ENCODE measurements around the gene SERPINB11. TPM values are rescaled to one million over a fixed set of nuclear protein-coding genes. Genes with fewer than 3 reads are reported as not detected.
"Not testable (repeated sequence)": the region's sequence is repeated elsewhere in the genome, so short reads cannot be mapped to it uniquely, and the experiment has no call there.

SERPINB11 gene
- total RNA-seq, 1 donor from 2014 or later = not detected

DNA sequence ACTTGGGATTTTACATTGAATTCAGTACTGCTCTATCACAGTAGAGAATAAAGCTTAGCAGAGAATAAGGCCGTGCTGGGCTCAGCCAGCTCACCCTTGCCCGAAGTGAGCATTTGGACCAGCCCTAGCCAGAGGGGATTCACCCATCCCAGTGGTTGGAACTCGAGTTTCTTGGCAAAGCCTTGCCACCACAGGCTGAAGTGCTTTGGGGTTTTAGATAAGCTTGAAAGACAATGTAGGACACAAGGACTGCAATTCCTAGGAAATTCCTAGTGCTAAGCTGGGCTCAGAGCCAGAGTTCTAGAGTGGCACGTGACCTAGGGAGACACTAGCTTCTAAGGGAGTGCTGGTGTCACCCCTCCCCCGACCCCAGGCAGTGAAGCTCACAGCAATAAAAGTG, 28.0 kb downstream of the SERPINB11 start:
- no peak for DNase-seq (ENCODE audit: low spot score)

DNA sequence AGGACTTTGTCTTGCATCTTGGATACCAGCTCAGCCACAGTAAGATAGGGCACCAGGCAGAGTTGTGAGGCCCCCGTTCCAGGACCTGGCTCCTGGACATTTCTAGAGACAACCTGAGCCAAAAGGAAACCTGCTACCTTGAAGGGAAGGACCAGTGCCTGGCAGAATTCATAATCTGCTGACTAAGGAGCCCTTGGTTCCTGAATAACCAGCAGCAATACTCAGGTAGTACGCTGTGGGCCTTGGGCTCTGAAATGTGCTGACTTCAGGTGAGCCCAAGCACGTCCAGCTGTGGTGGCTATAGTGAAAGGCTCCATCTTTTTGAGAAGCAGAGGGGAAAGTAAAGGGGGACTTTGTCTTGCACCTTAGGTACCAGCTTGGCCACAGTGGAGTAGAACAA, 28.5 kb downstream of the SERPINB11 start:
- no peak for DNase-seq (ENCODE audit: low spot score)

DNA sequence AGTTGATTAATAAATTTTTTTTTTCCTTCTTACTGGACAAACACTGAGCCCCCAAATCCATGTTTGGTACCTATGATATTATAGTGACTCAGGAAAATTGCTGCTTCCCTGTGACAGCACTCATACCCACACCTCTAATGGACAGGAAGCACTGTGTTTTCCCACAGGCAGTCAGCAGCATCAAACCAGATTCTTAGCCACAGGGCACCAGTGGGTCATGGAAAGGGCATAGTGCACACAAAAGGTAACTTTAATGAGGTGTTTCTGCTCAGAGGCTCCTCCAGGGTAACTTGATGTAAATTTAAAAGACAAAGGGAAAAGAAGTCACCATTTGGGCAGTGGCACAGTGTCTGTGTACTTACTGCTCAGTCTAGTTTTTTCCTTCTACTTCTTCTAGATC, 34.1 kb downstream of the SERPINB11 start:
- no peak for DNase-seq (ENCODE audit: low spot score)

DNA sequence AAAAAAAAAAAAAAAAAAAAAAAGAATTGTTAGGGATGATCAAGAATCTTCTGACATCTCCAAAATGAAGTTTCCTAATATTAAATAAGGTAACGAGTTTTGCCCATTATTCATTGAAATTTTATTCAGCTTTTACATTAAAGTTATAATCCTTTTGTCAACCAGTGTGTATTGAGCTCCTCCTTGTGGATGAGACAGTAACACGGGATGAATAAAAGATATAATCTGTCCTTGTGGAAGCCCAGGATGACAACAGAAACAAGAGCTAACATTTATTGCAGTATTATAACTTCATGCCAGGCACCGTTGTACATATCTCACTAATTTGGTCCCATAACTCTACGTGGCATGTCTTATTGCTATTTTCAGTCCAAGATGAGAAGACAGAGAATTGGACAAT, 39.0 kb downstream of the SERPINB11 start:
- no peak for DNase-seq (ENCODE audit: low spot score)

DNA sequence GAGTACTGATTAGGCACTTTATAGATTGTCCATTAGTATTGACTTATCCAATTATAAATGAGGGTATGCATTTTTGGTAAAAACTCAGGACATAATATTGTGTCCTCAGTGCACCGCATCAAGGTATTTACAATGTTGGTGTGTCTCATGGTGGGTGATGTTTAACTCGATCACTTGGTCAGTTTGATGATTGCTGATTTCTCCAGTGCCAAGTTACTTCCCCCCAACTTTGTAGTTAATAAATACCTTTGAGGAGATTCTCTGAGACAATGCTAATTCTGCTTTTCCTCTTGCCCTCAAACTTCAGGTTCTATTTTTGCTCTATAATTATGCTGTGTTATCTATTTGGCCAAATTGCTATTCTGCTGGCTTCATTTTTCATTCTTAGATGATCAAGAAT, 44.2 kb downstream of the SERPINB11 start:
- no peak for DNase-seq (ENCODE audit: low spot score)

DNA sequence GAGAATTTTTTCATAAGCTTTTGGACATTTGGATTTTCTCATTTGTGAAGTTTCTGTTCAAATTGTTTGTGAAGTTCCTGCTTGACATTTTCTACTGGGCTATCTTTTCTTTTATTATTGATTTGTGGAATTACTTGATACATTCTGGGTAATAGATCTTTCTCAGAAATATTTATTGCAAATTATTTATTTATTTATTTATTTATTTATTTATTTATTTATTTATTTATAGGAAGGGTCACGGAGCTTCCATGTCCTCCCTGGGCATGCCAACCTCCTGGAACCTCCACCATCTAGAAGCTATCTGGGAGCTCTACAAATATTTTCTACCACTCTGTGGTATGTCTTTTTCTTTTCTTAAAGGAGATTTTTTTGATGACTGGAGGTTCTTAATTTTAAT, 46.7 kb downstream of the SERPINB11 start:
- no peak for DNase-seq (ENCODE audit: low spot score)

DNA sequence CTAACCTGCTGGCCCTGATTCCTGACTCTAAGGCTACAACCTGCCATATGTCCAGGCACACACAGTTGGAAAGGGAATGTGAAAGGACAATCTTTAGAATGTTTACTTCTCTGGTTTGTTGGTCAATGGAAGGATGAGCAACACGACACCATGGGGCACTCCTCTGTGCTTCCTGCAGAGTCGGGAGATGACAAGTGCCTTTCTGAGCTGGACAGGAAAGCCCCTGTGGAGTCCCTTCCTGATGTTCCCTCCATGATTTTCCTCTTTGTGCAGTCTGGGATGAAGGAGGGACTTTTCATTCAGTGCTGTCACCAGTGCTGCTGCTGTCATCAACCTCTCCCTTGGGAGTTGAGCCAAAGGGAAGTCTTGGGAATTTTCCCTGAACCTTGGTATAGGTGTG, 49.9 kb downstream of the SERPINB11 start:
- no peak for DNase-seq (ENCODE audit: low spot score)

DNA sequence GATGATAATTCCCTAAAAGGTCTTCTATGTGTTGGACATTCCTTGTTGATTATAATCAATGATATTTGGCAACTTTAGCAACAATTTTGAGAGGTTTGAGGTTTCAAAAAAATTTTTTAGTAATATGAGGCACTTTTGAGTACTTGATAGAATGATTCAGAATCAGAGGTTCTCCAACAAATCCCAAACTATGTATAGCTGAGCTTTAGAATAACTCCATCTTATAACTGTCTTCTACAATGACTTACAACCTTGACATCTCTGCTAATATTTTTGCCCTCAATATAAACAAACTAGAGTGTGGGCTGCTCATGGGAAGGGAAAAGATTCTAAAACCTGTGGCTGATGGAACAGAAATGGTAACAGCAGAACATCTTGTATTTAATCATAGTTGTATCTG, 50.9 kb downstream of the SERPINB11 start:
- no peak for DNase-seq (ENCODE audit: low spot score)

DNA sequence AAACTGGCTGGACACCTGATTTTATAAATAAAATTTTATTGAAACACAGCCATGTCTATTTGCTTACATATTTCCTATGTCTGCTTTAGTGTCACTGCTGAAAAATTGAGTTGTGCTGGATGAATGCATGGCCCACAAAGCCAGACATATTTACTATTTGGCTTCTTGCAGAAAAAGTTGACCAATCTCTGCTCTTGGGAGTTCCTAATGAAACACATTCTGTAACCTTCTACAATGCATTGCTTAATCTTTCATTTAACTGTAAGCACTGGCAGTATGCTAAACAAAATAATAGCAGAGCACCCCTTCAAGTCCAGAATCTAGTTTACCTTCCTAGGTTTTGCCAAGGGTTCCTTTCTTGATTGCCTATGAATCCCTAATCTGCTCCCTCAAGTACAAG, 54.8 kb downstream of the SERPINB11 start:
- no peak for DNase-seq (ENCODE audit: low spot score)

DNA sequence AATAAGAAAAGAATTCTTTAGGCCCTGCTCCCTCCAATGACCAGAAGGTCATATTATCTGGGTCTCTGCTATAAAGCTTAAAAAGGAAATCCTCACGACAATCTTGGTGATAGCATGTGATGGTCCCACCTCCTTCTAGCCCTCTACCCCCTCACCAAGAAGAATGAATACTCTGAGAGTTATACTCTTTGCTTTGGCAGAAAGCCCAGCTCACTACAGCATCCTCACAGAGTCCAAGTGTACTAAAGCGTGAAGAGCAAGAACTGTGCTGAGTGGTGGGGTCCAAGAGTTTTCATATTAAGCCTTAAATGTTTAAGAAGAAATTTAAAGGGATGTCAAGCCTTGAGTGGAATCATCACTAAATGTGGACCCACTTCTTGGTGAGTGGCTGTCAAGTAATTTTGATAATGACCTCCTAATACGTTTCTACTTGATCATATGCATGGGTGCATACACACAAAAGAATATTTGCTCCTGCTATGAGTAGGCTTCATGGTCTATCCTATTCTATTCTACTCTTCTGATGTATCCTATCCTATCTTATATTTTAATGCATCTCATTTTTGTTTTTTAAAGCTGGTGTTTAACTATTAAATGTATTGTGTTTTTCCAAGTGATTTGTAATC, 56.0 kb downstream of the SERPINB11 start:
- DNase-seq (ENCODE audit: low spot score) = no peak

DNA sequence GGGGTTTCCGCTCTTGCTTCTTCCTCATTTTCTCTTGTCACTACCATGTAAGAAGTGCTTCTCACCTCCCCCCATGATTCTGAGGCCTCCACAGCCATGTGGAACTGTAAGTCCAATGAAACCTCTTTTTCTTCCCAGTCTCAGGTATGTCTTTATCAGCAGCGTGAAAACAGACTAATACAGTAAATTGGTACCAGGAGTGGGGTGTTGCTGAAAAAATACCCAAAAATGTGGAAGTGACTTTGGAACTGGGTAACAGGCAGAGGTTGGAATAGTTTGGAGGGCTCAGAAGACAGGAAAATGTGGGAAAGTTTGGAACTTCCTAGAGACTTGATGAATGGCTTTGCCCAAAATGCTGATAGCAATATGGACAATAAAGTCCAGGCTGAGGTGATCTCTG, 57.0 kb downstream of the SERPINB11 start:
- not testable (repeated sequence) for DNase-seq (ENCODE audit: low spot score)

DNA sequence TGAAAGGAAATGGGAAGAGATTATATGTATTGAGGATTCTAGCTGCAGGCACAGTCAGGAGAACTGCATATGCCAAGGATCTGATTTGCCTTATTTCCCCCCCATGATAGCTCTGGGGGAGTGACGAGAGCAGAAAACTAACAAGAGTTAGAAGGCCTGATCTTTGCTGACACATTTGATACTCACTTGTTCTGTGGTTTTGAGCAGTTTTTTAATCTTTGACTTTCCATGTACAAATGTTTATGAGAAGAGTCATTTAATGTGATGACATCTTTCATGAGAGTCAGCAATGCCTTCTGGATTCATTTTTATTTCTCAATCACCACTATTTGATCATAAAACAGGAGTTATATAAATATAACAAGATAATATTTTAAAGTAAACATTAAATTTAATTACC, 59.8 kb downstream of the SERPINB11 start:
- no peak for DNase-seq (ENCODE audit: low spot score)

DNA sequence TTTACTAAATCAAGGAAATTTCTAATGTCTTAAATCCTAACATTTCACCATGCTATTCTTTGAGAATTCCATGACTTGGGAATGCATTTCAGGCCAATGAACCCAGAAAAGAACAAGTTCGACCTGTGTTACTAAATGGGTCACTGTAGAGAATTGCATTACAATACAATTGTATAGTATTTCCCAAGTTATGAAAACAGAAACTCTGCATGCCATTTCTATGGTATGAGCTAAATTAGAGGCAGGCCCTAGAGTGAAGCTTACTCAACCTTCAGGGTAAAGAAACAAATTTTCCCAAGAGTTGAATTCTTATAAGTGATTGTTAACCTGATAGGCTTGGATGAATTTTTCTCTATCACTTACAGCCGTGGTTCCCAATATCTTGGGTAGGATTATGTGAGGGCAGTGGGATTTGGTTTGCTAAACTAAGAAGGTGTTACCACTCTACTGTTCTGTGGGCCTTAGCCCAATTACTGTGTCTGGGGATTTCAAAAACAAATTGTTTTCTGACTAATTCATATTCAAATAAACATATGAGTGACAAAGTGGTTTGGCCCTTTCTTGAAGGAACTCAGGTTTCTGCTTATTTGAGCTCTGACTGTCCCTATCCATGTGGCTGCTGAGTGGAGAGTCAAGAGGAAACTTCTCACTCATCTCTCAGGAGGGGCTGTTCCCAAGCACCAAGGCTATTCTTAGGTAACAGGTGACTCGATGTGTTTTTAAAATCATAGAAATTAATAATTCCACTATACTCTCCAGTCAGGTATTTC, 61.3 kb downstream of the SERPINB11 start:
- DNase-seq (ENCODE audit: low spot score) = no peak

DNA sequence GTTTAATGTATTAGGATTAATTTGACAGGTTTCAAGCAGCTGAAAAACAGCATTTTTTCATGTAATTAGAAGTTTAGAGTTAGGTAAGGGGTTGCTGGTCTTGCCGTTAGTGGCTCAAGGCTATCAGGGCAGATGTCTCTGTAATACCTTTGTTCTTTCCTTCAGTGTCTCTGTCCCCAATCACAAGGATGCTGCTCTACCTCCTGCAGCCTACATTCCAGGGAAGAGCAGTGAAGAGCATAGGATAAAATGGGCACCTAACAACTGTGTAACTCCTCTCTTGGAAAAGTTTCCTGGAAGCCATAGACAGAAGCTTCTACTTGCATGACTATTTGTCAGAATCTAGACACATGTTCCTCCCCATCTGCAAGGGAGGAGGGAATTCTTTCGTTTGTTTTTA, 63.1 kb downstream of the SERPINB11 start:
- no peak for DNase-seq (ENCODE audit: low spot score)

Other genes with a start within 250 kb of the SERPINB11 start
- gene SERPINB5, start 226.0 kb upstream of the SERPINB11 start, total RNA-seq = 0.14 TPM
- gene SERPINB12, start 160.6 kb upstream of the SERPINB11 start, total RNA-seq = not detected
- gene SERPINB13, start 115.6 kb upstream of the SERPINB11 start, total RNA-seq = not detected
- gene SERPINB4, start 58.7 kb upstream of the SERPINB11 start, total RNA-seq = not detected
- gene SERPINB3, start 41.1 kb upstream of the SERPINB11 start, total RNA-seq = not detected
- gene SERPINB7, start 72.5 kb downstream of the SERPINB11 start, total RNA-seq = 0.17 TPM
- not detected for gene SERPINB2, start 184.7 kb downstream of the SERPINB11 start, total RNA-seq
- not detected for gene SERPINB10, start 205.0 kb downstream of the SERPINB11 start, total RNA-seq
- gene HMSD, start 246.3 kb downstream of the SERPINB11 start, total RNA-seq = not detected

Measured in mucosa of gallbladder (tissue), 1 donor.